ENCODE data around the gene LITAFD.
"Not testable (repeated sequence)": the region's sequence is repeated elsewhere in the genome, so short reads cannot be mapped to it uniquely, and the experiment has no call there.

LITAFD gene

DNA sequence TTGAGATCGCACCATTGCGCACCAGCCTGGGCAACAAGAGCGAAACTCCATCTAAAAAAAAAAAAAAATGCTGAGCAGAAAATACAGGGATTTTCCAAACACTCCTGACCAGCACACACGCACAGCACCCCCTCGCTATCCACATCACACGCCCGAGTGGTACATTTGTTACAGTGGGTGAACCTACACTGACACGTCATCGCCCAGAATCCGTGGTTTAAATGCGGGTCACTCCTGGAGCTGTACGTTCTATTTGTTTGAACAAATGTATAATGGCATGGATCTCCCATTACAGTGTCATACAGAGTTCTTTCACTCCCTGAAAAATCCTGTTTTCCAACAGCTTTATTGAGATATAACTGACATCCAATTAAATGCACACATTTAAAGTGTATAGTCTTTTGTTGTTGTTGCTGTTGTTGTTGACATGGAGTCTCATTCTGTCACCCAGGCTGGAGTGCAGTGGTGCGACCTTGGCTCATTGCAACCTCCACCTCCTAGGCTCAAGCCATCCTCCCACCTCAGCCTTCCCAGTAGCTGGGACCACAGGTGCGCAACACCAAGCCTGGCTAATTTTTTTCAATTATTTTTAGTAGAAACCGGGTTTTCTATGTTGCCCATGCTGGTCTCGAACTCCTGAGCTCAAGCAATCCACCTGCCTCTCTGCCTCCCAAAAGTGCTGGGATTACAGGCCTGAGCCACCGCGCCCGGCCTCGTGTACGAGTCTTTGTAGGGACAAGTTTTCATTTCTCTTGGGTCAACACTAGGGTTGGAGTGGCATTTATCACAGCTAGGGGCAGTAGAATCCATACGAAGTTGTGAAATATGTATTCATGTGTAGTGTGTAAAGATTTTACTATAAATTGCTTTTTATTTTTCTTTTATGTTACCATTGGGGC, 8.9 kb upstream of the LITAFD start:
- no peak for DNase-seq

DNA sequence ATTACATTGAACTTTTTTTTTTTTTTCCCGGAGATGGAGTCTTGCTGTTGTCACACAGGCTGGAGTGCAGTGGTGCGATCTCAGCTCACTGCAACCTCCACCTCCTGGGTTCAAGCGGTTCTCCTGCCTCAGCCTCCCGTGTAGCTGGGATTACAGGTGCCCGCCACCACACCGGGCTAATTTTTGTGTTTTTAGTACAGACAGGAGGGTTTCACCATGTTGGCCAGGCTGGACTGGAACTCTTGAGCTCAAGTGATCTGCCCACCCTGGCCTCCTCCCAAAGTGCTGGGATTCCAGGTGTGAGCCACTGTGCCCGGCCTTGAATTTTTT, 8.3 kb upstream of the LITAFD start:
- DNase-seq, result not testable (repeated sequence)

DNA sequence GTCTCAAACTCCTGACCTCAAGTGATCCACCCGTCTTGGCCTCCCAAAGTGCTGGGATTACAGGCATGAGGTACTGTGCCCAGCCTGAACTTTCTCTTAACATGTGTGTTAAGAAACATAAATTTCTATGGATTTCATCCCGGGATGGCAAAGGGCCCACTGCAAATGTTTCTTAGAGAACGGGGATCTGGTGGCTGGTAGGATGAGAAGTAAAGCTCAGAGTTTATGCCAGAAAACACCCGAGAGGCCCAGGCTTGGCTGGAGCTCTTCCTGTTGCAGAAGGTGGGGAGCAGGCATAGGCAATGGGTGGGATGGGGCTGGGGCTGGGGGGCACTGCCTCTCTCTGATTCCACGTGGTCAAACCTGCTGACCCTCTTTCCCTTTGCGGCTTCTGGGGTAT, 7.8 kb upstream of the LITAFD start:
- DNase-seq, result no peak

DNA sequence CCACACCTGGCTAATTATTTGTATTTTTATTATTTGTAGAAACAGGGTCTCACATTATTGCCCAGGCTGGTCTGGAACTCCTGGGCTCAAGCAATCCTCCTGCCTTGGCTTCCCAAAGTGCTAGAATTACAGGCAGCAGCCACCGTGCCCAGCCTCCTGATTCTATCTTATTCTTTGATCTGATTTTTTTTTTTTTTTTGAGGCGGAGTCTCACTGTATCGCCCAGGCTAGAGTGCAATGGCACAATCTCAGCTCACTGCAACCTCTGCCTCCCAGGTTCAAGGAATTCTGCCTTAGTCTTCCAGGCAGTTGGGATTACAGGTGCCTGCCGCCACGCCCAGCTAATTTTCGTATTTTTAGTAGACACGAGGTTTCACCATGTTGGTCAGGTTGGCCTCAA, 6.8 kb upstream of the LITAFD start:
- not testable (repeated sequence) for DNase-seq

DNA sequence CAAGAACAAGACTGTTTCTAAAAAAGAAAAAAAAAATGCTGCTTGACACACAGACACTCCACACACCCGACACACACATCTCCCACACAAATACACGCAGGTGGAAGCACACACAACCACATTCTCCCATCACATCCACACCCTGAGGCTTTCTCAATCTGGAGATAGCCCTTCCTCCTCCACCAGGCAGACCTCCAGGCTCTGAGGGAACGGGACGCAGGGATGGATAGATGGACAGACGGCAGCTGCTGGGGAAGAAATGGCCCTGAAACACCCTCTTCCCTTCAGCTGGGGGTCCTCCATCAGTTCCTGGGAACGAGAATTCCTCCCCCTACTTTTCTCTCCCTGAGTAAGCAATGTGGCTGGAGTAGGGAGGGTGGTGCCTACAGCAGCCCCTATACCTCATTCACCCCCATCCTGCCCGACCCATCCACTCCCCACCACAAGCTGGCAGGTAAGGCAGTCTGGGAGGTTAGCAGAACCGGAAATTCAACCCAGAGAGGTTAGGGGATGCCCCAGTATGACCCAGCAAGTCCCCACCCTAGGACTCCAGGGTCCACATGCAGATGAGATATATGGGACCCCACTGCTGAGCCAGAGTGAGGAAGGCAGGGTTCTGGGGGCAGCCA, 4.1 kb upstream of the LITAFD start:
- no peak for DNase-seq

DNA sequence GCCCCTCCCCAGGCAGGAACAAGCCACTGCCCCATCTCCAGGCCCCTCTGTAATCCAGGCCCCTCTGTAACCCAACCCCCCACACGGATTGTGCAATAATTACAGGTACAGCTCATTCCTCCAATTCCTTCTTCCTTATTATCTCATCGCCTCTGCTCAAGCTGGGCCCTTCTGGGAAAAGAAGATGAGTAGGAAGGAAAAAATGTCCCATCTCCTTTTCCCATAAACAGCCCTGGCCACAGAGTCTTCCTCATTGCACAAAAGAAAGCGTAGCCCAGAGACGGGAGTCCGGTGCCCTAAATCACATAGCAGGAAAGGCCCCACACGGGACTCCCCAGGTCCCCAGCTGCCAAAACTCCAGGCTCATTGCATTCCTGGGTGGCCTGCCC, 3.6 kb upstream of the LITAFD start:
- DNase-seq, result no peak

DNA sequence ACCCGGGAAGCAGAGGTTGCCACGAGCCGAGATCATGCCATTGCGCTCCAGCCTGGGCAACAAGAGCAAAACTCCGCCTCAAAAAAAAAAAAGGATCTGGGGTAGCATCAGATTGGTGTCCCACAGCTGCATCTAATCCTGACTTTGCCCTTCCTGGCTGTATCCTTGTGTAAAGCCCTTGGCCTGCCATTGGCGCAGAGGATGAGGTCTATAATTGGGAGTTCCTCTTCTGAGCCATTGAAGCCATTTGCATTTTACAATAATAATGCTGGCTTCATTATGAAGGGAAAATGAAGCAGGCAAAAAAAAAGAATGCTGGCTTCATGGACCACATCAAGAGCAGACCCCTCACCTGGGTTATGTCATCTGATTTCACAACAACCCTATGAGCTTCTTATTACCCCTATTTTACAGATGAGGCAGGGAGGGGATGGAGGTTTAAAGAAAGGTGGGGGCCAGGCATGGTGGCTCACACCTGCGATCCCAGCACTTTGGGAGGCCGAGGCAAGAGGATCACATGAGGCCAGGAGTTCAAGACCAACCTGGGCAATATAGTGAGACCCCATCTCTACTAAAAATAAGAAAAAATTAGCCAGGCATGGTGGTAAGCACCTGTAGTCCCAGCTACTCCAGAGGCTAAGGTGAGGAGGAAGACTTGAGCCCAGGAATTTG, 1.2 kb upstream of the LITAFD start:
- DNase-seq, result no peak

DNA sequence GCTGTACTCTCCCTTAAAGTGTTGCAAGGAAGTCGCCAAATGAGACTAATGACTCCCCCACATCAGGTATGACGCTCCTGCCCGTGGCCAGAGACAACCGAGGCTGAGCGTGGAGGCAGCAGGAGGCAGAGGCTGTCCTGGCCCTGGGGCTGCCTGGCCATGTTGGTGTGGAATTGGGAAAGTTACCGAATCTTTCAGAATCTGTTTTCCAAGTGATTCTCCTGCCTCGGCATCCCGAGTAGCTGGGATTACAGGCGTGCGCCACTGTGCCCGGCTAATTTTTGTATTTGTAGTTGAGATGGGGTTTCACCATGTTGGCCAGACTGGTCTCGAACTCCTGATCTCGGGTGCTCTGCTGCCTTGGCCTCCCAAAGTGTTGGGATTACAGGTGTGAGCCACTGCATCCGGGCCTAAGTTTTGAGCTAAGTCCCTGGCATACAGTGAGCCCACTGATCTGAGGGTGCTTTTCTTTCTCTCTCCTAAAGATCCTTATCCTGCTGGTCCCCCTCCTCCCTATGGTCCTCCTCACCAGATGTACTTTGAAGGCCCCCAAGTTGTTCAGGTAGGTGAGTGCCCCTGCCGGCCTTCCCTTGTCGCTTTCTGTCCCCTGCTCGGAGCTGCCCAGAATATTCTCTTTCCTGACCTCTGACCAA, 700 bp downstream of the LITAFD start:
- no peak for DNase-seq

DNA sequence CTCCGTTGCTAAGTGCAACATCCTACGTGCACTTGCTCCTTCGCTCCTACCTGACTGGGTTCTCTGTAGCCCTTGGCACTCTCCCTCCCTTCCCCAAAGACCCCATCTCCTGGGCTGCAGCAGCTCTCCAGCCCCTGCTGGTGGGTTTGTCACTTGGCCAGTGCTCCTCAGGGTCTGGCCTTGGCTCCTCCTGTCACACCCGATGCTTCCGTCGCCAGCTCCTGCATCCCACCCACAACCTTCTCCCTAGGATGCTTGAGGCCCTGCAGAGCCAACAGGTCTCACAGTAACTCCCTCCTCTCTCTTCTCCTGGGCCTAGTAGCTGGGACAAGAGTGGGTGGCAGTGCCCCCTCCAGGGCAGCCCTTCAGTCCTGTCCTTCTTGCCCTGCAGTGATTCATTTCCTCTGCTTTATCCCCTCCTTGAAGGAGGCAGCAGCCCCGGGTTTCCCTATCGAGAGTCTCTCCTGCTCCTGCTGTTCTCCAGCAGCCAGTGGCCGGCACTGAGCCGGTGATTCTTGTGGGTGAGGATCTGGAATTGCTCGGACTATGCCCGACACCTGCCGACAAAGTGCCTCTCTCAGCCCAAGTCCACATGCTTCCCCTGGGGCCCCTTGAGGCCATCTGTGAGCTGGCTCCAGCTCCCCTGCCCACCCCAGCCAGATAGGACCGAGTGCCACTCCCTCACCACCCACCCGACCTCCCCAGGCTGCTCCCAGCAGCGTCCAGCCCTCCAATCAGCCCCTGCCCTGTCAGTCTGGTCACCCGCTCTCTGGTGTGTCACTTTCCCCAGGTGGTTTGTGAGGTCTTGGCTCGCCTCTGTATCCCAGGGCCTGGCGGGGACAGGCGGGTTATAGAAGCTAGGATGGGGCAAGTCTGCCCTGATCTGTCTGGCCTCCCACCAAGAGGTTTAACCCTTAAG, 3.8 kb downstream of the LITAFD start:
- no peak for DNase-seq

DNA sequence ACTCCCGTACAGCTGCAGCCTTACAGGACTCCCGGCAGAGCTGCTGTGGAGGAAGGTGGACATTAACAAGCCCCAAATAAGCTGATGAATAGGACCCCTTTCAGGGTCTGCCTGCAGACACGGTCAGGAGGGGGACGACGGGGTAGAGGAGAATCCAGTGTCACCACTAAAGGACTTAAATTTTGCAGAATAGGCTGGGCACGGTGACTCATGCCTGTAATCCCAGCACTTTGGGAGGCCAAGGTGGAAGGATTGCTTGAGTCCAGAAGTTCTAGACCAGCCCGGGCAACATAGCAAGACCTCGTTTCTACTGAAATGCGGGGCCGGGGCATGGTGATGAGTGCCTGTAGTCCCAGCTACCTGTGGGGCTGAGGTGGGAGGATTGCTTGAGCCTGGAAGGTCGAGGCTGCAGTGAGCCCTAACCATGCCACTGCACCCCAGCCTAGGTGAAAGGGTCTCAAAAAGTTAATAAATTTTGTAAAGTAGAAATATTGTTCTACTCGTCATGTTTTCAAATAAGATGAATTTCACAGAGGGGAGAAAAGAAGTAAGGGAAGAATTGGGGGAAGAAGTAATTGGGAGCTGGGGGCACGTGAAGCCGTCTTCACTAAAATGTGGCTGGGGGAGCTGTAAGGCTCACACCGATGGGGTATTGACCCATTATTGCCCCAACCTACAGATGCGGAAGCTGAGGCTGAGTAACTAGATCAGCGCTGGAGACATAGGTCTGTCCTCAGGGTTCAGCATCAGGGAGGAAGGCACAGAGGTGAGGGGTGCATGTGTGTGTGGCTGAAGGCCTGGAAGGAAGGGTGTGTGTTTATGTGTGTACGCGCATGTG, 4.7 kb downstream of the LITAFD start:
- no peak for DNase-seq

DNA sequence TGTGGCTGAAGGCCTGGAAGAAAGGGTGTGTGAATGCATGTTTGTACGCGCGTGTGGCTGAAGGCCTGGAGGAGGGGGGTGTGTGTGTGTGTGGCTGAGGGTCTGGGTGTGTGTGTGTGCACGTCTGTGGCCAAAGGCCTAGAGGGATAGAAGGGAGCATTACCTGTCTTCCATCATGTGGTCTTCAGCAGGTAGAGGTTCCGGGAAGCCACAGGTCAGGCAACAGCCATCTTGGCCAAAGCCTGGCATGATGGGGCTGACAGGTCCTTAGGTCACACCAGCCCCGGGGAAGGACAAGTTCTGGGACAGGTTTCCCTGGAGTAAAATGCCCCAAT, 5.2 kb downstream of the LITAFD start:
- no peak for DNase-seq

DNA sequence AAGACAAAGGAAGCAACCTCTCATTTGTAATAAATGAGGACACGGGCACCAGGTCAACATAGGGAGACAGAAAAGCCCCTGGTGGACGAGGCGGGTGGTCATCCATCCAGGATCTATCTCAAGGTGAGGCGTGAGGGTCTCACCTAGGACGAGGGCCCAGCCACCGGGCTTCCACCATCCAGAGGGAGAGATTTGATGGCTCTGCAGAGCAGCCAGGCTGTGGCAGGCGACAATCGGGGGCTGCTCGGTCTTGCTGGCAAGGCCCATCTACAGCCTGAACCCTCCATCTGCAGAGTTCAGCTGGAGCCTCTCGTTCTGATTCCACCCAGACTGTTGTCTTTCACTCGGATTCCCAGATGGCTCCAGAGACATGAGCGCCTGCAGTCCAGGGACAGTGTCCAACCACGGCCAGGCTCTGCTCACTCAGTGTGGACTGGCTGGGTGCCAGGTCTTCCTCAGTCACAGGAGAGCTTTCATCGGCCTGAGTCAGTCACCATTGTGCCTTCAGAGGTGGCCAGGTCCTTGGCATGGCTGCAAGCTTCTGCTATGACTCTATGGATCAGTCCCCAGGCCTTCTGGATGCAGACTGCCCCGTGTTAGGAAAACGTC, 5.9 kb downstream of the LITAFD start:
- DNase-seq, result no peak

DNA sequence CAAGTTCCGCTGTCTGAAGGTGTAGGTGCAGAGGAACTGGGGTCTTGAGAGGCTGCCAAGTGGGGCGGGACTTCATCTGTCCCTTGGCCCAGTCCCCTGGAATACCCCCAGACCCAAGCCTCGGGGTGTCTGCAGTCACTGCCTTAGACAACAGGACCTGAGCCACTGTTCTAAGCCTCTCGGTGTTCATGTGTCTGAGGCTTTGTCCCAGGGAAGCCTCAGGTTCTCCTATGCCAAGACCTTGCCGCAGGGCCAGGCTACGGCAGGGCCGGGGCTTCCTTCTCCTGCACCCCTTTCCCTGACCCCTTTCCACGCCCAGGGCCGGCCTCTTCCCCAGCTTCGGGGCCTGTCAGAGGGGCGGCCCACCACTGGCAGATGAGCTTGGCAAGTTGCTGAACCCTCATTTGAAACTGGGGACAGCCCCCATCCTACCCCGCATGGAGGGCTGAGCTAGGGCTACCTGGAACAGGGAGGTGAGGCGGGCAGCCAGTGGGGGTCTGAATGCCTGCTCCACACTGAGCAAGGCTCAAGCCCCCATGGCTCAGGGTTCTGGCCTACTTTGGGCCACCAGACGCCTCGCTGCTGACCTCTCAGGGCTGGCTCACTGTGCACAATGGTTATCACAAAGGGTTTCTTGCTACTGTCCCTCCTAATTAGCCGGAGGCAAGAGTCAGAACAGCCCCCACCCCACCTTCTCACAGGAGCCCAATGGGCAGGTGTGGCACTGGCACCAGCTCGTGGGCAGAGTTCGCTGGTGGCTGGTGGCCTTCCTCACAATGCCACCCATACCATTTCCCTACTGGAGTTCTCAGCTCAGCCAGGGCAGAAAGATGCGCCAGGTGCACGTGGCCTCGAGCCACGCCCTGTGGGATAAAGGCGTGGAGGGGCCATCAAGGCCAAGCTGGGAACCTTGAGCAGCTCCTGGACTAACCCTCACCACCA, 7.1 kb downstream of the LITAFD start:
- no peak for DNase-seq

DNA sequence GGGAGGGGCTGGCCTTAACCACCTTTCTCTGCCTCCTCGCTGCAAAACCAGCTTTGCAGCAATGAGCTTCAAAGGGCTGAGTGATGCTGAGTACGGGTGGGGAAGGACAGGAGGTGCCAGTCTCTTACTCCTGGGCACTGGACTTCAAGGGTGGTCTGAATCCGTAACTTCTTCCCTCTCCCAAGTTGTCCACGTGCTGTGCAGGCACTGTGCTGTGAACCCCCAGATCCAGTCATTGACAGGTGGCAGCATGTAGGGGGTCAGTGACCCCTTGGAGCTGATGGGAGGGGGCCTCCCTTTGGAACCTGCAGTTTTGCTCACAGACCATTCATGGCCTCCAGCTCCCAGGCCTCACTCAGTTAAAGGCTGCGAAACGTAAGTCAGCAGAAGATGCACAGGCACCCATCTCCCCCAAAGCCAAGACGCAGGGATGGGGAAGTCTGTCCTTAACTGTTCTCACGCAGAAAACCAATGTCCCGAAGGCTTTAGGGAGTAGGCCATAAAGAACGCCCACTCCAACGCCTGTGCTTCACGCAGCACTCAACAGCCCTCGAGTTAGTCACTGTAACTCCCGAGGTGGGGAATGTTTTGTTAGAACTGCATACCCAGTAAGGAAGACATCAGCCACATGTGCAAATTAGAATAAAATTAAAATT, 7.9 kb downstream of the LITAFD start:
- no peak for DNase-seq

DNA sequence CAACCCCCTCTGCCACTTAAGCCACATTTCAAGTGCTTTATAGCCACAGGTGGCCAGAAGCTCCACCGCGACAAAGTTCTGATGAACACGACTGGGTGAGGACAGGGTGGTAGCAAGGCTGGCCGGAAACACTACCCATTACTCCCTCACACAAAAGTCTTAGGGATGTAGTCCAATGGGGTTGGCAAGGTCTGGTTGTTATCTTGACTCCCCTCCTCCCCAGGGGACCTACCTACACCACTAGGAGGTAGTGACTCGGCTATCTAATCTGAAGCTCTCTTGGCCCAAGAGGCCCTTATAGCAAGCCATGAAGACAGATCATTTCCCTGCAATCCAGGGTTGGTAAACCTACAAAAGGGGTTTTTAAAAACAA, 8.4 kb downstream of the LITAFD start:
- no peak for DNase-seq

DNA sequence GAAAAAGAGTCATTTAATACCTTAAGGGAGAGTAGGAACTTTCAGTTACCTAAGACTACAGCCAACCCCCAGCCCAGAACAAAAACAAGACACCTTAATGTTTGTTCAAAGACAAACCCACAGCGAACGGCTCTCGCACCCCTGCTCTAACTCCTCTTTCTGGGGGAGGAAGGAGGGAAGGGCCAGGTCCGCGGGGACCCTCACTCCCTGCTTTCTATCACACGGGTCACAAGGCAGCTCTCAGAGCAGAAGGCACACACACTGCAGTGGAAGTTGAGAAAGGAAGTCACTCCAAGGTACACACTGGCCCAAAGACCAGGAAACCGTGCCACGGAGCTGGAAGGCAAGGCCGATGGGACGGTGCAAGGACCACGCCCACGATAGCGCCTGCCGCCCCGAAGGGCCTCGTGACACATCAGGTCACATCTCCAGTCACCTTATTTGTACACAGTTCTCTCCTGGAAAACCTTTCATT, 10.0 kb downstream of the LITAFD start:
- DNase-seq, result no peak

DNA sequence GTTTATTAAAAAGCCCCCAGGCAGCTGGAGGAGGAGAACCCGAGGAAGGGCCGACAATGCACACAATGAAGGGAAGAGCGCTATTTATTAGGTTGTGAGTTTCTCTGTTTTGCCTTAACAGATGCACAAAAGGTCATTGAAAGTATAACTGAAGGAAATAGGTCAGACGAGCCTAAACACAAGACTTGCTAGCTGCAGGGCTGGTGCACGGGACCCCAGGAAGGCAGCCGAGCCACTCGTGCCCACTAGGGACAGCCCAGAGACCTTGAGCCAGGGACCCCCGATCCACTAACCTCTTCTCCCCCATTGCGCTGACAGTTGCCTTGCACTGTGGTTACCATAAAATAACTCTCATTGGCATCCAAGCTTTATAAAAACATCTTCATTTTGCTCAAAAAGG, 11.3 kb downstream of the LITAFD start:
- no peak for DNase-seq

DNA sequence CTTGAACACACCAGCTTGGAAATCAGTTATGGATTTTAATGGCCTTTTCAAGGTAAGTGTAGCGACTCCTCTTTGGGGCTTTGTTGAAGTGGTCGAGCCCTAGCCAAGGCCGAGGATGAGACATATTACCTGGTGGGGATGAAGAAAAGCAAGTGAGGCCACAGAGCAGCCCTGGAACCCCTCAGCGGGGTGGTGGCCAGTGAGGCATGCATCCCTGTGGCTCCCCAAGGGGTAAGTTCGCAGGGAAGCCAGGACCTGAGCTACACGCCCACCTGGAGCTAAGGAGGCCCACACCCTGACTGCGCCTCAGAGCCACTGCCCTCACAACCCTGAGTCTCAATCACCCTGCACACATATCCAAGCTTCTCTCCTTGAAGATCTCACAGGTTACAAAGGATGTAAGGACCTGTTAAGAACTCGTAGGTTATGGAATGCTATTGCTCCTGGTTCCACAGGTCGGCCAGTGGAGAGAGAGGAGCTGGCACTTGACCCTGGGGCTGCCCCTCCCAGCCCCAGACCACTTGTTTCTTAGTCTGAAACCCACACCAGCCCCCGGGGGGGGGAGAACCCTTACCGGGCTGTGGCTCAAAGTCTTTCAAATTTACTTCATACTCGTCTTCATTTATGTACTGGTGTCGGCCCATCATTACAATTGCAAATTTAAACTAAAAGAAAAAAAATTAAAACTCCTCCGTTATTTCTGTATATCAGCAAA, 12.0 kb downstream of the LITAFD start:
- no peak for DNase-seq

Data from bone marrow (tissue), 2 donors.